ENCODE data around the gene HADHA.
"Not testable (repeated sequence)": the region's sequence is repeated elsewhere in the genome, so short reads cannot be mapped to it uniquely, and the experiment has no call there.

Gene HADHA

GRCh38 chr2:26178246-26178645 lies 66.2 kb downstream of the HADHA start:
- no peak overlapping the region for H3K4me3 Mint-ChIP-seq
- DNase-seq (no peak), ATAC-seq (no peak)
- H3K27me3 Mint-ChIP-seq = peaks cover 46% of the 10 kb centered on the region
- H3K36me3 Mint-ChIP-seq (ENCODE audit: low read depth) = no peaks in the 10 kb centered on the region
- peaks cover 11% of the 10 kb centered on the region for H3K4me1 Mint-ChIP-seq
- no peaks in the 10 kb centered on the region for H3K9me3 Mint-ChIP-seq
- no peak overlapping the region for H3K27ac Mint-ChIP-seq

GRCh38 chr2:26177122-26177521 lies 67.3 kb downstream of the HADHA start:
- Mint-ChIP-seq H3K36me3 (ENCODE audit: low read depth) (no peaks in the 10 kb centered on the region), H3K4me3 (no peak overlapping the region), H3K27ac (no peak overlapping the region), H3K9me3 (no peaks in the 10 kb centered on the region), H3K4me1 (peaks cover 13% of the 10 kb centered on the region), H3K27me3 (peaks cover 49% of the 10 kb centered on the region)
- DNase-seq (no peak), ATAC-seq (no peak)

DNA sequence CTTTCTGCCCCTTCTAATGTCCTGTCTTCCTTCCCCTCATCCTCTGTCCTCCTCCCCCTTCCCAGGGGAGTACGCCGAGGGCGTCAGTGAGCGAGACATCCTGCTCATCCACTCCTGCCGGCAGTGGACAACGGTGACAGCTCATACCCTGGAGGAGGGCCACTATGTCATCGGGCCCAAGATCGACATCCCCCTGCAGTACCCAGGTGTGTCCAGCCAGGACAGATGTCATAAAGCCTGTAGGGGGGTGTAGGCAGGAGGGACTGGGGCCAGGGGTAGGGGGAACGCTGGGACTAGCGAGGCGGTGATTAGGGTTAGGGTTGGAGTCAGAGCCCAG lies 68.2 kb downstream of the HADHA start:
- Mint-ChIP-seq H3K27me3 (peaks cover 54% of the 10 kb centered on the region), H3K27ac (no peak overlapping the region), H3K36me3 (ENCODE audit: low read depth) (no peaks in the 10 kb centered on the region), H3K4me3 (no peak overlapping the region), H3K4me1 (peaks cover 18% of the 10 kb centered on the region), H3K9me3 (no peaks in the 10 kb centered on the region)
- no peak for ATAC-seq
- no peak for DNase-seq

DNA sequence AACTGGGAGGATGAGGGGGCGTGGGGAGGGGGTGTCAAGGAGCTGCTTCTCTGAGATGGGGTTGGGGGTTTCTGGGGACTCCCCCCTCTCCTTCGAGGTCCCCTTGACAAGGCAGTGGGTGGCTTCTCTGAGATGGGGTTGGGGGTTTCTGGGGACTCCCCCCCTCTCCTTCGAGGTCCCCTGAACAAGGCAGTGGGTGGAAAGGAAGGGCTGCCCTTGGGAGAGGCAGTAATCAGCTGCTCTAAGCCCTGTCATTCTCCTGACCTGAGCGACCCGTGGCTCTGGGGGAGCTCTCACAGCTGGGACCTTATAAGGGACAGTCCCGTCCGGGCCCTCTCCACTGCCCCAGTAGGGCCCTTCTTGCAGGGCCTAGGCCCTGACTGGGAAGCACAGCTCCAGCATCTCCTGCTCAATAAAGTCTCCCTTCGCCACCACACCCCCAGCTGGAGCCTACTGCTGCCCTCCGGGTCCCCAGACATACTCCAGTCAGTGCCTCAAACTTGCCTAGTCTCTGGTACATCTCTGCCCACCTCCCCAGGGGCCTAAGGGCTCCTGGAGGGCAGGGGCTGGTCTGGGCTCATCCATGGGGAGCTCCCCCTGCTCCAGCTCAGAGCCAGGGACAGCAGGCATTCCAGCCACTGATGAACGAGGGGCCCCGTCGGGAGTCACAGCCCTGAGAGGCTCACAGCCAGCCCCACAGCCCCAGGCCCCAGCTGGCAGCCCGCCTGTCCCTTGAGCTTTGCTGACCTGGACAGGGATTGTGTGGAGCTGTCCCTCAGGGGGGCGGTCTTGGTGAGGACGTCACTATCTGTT lies 68.8 kb downstream of the HADHA start:
- H3K4me1 Mint-ChIP-seq = peaks cover 18% of the 10 kb centered on the region
- no peak overlapping the region for H3K4me3 Mint-ChIP-seq
- H3K9me3 Mint-ChIP-seq = no peaks in the 10 kb centered on the region
- DNase-seq (no peak), ATAC-seq (no peak)
- no peak overlapping the region for H3K27ac Mint-ChIP-seq
- H3K27me3 Mint-ChIP-seq = peaks cover 52% of the 10 kb centered on the region
- H3K36me3 Mint-ChIP-seq (ENCODE audit: low read depth) = no peaks in the 10 kb centered on the region

GRCh38 chr2:26174691-26175465 lies 69.6 kb downstream of the HADHA start:
- Mint-ChIP-seq H3K9me3 (no peaks in the 10 kb centered on the region), H3K27ac (no peak overlapping the region), H3K4me1 (peaks cover 15% of the 10 kb centered on the region), H3K36me3 (ENCODE audit: low read depth) (no peaks in the 10 kb centered on the region), H3K27me3 (peaks cover 48% of the 10 kb centered on the region), H3K4me3 (no peak overlapping the region)
- no peak for DNase-seq
- ATAC-seq = no peak

DNA sequence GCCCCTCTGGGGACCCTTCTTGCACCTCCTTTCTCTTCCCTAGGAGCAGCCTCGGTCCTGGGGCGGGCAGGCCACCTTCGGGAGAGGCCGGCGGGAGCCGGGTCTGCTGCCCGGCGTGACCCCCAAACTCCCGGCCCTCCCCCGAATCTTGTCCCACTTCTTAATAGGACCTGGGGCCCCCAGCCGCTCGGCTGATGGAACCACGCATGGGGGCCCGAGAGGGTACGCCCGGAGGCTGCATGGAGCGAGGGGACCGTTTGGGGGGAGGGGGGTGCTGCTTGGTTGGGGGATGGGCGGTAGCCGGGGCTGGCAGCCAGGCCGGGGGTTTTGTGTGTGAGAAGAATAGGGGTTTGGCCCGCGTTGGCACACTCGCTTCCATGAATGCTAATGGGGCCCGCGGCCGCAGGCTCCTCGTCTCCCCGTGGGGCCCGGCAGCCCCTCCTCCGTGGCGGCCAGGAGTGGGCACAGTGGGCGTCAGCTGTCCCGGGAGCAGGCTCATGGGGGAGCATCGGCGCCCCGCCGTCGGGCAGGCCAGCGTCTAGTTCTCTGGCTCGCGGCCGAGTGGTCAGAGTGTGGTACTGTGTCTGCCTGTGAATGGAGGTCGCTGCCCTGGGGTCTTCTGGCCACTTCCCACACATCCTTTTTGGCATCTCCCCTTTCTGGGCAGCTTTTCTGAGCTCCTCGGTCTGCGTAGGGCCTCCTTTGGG lies 70.5 kb downstream of the HADHA start:
- Mint-ChIP-seq H3K27ac (no peak overlapping the region), H3K4me1 (peaks cover 12% of the 10 kb centered on the region), H3K9me3 (no peaks in the 10 kb centered on the region), H3K4me3 (peak overlapping the region; percentile 45), H3K27me3 (peaks cover 47% of the 10 kb centered on the region), H3K36me3 (ENCODE audit: low read depth) (no peaks in the 10 kb centered on the region)
- DNase-seq (no peak), ATAC-seq (no peak)

DNA sequence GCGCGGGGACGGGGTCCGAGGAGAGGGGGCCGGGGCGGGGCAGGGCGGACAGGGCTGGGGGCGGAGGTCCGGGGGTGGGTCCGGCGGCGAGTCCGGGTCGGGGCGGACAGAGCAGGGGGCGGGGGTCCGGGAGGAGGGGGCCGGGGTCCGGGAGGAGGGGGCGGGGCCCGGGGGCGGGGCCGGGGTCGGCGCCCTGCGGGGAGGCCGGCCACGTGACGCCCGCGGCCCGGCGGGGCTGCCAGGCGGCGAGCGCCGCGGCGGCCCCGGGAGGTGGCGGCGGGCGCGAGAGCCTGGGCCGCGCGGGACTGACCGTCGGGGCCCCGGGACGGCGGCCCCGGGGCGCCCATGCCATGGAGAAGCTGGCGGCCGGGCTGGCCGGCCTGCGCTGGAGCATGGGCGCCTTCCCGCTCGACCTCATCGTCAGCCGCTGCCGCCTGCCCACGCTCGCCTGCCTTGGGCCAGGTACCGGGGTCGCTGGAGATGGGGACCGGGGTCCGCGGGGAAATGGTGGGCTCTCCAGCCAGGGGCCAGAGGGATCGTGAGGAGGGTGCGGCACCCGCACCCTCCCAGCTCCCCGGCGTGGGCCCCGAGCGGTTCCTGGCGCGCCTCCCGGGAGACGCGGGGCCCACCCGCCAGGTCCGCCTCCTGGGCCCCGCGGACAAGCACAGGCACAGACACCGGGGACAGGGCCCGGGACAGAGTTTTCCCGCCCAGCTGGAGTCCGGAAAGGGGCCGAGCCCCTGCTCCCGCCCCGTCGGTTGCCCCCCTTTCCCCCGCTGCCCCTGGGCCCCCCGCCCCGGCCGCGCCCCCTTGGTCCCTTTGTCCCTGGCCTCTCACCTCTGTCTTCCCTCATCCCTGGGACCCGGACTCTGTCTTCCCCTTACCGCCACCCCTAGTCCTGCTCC lies 71.3 kb downstream of the HADHA start, which contains the start of gene GAREM2:
Gene GAREM2 (plus strand): TSS at position 218 of the 905 bp plus-strand sequence. CDS start 133 bp downstream, at position 351.
- Mint-ChIP-seq H3K27me3 (peaks cover 43% of the 10 kb centered on the region), H3K4me1 (peaks cover 12% of the 10 kb centered on the region), H3K9me3 (no peaks in the 10 kb centered on the region), H3K36me3 (ENCODE audit: low read depth) (no peaks in the 10 kb centered on the region), H3K4me3 (peak within 1 kb of the TSS; percentile 72), H3K27ac (peak within 1 kb of the TSS; percentile 62)
- DNase-seq (no peak), ATAC-seq (no peak)

DNA sequence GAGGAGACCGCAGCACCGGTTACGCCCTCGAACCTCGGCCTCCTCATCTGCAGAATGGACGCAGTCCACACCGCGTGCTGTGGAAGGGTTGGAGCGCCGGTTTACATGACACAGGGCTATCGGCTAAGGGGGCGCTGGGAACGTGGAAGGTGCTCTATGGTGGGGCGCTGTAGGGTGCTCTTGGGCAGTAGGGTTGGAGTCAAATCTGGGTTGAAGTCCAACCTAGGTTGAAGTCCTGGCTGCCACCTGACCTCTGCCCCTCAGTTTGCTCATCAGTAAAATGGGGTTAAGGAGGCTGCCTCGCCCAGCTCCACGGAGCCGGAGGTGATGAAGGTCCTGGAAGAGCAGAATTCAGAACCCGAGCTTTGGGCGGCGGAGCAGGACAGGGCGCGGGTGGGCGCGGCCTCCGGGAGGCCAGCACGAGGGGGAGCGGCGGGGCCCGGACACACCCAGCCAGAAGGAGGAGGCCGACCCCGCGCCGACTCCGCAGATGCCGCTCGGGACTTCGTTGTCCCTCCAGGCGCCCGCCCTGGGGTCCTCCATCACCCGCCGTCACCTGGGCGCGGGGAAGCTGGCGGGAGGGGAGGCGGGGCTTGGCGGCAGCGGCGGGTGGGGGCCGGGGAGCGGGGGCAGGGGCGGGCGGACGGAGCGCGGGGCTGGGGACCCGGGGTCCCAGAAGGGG lies 72.1 kb downstream of the HADHA start:
- no peak for ATAC-seq
- Mint-ChIP-seq H3K27me3 (peaks cover 39% of the 10 kb centered on the region), H3K4me1 (peaks cover 12% of the 10 kb centered on the region), H3K4me3 (peak overlapping the region; percentile 72), H3K9me3 (no peaks in the 10 kb centered on the region), H3K36me3 (ENCODE audit: low read depth) (no peaks in the 10 kb centered on the region), H3K27ac (no peak overlapping the region)
- no peak for DNase-seq

- no peak overlapping the region for H3K4me3 Mint-ChIP-seq
- H3K9me3 Mint-ChIP-seq = no peaks in the 10 kb centered on the region
- no peak for DNase-seq
- H3K4me1 Mint-ChIP-seq = peaks cover 12% of the 10 kb centered on the region
- H3K36me3 Mint-ChIP-seq (ENCODE audit: low read depth) = no peaks in the 10 kb centered on the region
- H3K27me3 Mint-ChIP-seq = peaks cover 34% of the 10 kb centered on the region
- no peak overlapping the region for H3K27ac Mint-ChIP-seq
- ATAC-seq = no peak
Measured at GRCh38 chr2:26170795-26171194, 73.6 kb downstream of the HADHA start.

GRCh38 chr2:26169681-26170414 lies 74.6 kb downstream of the HADHA start:
- ATAC-seq (no peak), DNase-seq (no peak)
- Mint-ChIP-seq H3K27ac (no peak overlapping the region), H3K27me3 (peaks cover 30% of the 10 kb centered on the region), H3K9me3 (no peaks in the 10 kb centered on the region), H3K4me3 (no peak overlapping the region), H3K4me1 (peaks cover 12% of the 10 kb centered on the region), H3K36me3 (ENCODE audit: low read depth) (no peaks in the 10 kb centered on the region)

DNA sequence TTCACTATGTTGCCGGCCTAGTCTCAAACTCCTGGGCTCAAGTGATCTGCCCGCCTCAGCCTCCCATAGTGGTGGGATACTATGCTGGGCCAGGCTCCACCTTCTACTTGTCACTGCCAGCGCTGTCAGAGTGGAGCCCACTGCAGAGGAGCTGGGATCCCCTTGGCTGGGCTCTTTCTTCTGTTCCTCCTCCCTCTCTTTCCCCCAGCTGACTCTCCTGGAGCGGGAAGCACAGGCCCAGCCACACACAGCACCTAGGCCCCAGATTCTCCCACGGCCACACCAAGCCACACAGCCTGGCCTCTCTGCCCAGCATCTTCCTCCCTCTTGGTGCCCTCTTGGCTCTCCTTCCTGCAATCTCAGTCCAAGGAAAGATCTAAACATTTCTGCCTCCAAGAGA lies 75.2 kb downstream of the HADHA start:
- DNase-seq = no peak
- no peak for ATAC-seq
- Mint-ChIP-seq H3K27me3 (peaks cover 25% of the 10 kb centered on the region), H3K9me3 (no peaks in the 10 kb centered on the region), H3K4me3 (no peak overlapping the region), H3K36me3 (ENCODE audit: low read depth) (no peaks in the 10 kb centered on the region), H3K4me1 (peaks cover 9% of the 10 kb centered on the region), H3K27ac (no peak overlapping the region)

DNA sequence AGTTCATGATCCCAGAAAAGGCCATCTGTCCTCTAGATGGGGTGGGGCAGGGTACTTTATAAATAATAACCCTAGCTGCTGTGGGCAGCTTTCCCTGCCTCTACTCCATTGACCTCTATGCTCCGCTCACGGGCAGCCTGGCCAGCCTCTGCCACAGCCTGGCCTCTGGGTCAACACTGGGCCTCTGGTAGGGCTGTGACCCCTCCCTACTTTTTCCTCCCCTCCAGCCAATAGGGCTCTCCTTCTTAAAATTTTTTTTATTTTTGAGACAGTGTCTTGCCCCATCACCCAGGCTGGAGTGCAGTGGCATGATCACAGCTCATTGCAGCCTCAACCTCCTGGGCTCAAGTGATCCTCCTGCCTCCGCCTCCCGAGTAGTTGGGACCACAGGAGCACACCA lies 75.6 kb downstream of the HADHA start:
- Mint-ChIP-seq H3K9me3 (no peaks in the 10 kb centered on the region), H3K27ac (no peak overlapping the region), H3K4me1 (peaks cover 9% of the 10 kb centered on the region), H3K27me3 (peaks cover 21% of the 10 kb centered on the region), H3K4me3 (no peak overlapping the region), H3K36me3 (ENCODE audit: low read depth) (no peaks in the 10 kb centered on the region)
- ATAC-seq (no peak), DNase-seq (no peak)

DNA sequence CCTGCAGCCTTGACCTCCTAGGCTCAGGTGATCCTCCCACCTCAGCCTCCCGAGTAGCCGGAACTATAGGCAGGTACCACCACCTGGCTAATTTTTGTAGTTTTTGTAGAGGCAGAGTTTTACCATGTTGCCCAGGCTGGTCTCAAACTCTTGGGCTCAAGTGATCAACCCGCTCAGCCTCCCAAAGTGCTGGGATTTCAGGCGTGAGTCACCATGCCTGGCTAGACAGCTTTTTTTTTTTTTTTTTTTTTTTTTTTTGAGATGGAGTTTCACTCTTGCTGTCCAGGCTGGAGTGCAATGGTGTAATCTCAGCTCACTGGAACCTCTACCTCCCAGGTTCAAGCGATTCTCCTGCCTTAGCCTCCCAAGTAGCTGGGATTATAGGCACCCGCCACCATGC lies 77.9 kb downstream of the HADHA start:
- H3K4me1 Mint-ChIP-seq; DNase-seq; ATAC-seq; H3K27ac Mint-ChIP-seq; H3K9me3 Mint-ChIP-seq; H3K36me3 Mint-ChIP-seq (ENCODE audit: low read depth); H3K4me3 Mint-ChIP-seq: not testable (repeated sequence)
- H3K27me3 Mint-ChIP-seq = peaks cover 11% of the 10 kb centered on the region
